GM10248 (cell line): ENCODE measurements around the gene BBS9.

ENCODE experiments used
- CTCF ChIA-PET: fragments of 300-600 bp; sonication (Branson Sonifier 250); formaldehyde crosslinking; extraction: SDS; loops from one replicate; lab custom pipeline; 2021; ENCODE audit warnings: antibody characterized with exemption; lab: Yijun Ruan, JAX
- POLR2A ChIA-PET: fragments of 350-650 bp; sonication (Branson Sonifier 250); formaldehyde crosslinking; extraction: SDS; loops from one replicate; lab custom pipeline; 2020; ENCODE audit warnings: antibody characterized with exemption; lab: Yijun Ruan, JAX
- DNase-seq: peaks from one replicate; pipeline ENCODE4 v3.0.0; 2012; ENCODE audit errors: extremely low spot score
- TF ChIP-seq, protein P1 (sequence below): IDR thresholded peaks from 2 replicates; pipeline ENCODE4 v1.5.1; 2012; ENCODE audit warnings: mild to moderate bottlenecking, low read depth; ENCODE audit errors: extremely low read depth, missing control alignments, control extremely low read depth

BBS9 gene

DNA sequence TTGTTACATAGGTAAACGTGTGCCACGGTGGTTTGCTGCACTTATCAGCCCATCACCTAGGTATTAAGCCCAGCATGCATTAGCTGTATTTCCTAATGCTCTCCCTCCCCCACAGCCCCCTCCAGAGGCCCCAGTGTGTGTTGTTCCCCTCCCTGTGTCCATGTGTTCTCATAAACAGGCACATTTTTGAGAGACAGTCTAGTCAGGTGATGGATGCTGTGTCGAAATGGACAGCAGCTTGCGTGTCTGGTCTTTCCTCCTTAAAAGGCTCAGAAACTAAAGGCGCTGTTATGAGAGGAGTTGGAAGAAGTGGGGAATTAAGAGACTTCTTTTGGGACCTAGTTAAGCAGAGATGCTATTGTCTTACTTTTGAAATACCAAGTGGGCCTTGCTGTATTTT lies 296.0 kb downstream of the BBS9 start:
- ChIA-PET POLR2A (no interaction called here), CTCF (interaction anchor here (1.4 to 1.5 kb wide), 2 partner anchors 42 to 507 kb away, joined by 4 read pairs; no protein-coding TSS in a partner anchor)
- TF ChIP-seq, protein P1, sequence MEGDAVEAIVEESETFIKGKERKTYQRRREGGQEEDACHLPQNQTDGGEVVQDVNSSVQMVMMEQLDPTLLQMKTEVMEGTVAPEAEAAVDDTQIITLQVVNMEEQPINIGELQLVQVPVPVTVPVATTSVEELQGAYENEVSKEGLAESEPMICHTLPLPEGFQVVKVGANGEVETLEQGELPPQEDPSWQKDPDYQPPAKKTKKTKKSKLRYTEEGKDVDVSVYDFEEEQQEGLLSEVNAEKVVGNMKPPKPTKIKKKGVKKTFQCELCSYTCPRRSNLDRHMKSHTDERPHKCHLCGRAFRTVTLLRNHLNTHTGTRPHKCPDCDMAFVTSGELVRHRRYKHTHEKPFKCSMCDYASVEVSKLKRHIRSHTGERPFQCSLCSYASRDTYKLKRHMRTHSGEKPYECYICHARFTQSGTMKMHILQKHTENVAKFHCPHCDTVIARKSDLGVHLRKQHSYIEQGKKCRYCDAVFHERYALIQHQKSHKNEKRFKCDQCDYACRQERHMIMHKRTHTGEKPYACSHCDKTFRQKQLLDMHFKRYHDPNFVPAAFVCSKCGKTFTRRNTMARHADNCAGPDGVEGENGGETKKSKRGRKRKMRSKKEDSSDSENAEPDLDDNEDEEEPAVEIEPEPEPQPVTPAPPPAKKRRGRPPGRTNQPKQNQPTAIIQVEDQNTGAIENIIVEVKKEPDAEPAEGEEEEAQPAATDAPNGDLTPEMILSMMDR, result no peak
- DNase-seq, result no peak

DNA sequence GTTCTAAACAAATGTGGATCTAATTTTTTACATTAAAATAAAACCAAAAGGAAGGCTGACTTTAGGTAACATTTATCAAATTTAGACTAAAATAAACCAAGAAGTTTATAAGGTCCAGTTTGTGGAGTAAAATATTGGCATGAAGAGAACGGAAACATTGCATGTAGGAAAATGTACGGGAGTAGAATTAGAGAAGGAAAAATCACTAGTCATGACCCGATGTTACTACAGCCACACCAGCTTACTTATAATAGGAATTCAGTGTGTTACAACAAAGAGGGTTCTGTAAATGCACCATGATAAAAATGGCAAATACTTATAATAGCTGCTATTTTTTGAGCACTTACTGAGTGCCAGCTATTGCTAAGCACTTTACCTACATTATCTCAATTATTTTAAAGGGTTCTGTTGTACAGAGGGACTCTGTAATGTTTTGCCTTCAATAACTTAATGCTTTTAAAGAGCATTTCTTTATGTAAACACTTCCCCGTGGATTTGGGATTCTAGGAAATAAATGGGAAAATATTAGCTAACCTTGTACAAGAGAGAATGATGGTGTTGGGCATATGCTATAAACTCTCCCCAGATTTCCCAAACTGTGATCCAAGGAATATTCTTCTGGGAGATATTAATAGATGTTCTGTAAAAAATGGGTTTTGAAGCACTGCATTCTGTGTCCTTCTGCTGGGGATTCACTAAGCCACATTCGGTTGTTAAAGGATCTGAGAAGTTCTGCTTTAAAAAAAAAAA lies 296.7 kb downstream of the BBS9 start:
- CTCF ChIA-PET, result interaction anchor here (1.4 to 1.5 kb wide), 2 partner anchors 41 to 507 kb away, joined by 4 read pairs; no protein-coding TSS in a partner anchor
- DNase-seq, result no peak
- POLR2A ChIA-PET, result no interaction called here
- TF ChIP-seq, protein P1, result no peak

DNA sequence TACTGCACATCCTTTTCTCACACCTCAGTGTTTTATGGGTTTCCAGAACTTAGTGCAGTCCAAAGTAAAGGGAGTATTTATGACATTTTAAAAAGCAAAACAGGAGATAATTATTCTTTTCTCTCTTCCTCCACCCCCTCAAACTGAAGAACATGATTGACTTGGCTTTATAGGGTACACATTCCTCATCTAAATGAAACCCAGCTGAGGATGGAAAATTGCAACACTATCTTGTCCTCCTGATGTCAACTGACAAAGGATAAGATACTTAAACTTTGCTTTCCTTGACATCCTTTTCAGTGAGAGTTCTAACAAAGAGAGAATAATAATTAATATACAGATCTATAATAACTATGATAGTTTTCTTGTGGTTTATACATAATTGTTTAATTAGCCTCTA lies 299.1 kb downstream of the BBS9 start:
- CTCF ChIA-PET, result interaction anchor here (1.4 kb wide), 1 partner anchor 504 kb away, joined by 3 read pairs; no protein-coding TSS in a partner anchor
- POLR2A ChIA-PET, result no interaction called here
- TF ChIP-seq, protein P1, result no peak
- DNase-seq, result no peak

DNA sequence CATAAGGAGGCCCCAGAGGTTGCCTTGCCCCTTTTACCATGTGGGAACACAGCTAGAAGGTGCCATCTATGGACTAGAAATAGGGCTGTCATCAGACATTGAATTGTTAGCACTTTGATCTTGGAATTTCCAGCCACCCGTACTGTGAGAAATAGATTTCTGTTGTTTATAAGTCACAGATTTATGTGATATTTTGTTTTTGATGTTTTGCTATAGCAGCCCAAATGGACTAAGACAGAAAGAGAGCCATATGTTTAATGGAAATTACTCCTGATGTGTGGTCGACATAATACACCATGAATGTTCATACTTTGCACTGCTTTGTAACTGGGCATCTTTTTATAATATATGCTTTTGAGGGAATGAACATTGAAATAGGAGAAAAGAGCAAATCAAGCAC lies 302.2 kb downstream of the BBS9 start:
- DNase-seq, result no peak
- POLR2A ChIA-PET, result no interaction called here
- CTCF ChIA-PET, result no interaction called here

DNA sequence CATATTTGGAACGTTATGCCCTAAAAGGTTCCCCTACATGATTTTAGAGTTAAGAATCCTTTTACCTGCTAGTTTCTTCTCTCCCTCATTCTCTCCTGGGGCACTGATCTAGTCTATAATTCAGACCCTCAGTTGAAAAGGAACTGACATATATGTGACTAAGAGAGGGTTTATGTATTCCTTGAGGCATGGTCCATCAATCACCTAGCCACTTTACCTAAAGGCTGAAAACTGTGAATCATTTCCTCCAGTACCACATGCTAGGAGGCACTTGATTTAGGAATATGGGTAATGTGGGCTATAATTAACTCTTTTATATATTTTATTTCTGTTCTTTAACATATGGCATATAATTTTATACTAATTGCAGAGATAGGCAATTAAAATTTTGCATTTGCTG lies 303.5 kb downstream of the BBS9 start:
- TF ChIP-seq, protein P1, result no peak
- ChIA-PET CTCF (interaction anchor here (0.9 kb wide), 1 partner anchor 9 kb away, joined by 3 read pairs; no protein-coding TSS in a partner anchor), POLR2A (no interaction called here)
- no peak for DNase-seq

More for the DNA sequence above, 302.2 kb downstream of the BBS9 start:
- TF ChIP-seq, protein P1, result no peak

DNA sequence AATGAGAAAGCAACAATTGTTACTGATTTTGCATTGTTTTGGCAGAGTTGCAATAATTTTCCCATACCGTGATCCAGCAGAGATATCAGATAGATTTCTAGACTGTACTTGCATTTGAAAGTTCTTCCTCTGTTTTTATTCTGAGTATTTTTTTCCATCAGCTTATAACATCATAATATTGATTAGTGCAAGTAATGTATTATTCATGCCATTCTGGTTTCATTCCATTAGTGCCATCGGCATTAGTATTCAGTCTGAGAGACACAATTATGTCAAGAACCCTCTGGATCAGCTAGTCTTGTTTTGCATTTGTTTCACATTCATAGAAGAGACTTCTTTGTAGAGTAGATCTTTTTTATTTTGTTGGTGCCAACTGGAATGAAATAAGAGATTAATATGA lies 304.0 kb downstream of the BBS9 start:
- TF ChIP-seq, protein P1, result no peak
- no peak for DNase-seq
- POLR2A ChIA-PET, result no interaction called here
- CTCF ChIA-PET, result interaction anchor here (0.9 kb wide), 1 partner anchor 10 kb away, joined by 3 read pairs; no protein-coding TSS in a partner anchor
